HepG2 (cell line): Measurements from ENCODE around the gene ASAP2. TPM values are rescaled to one million over a fixed set of nuclear protein-coding genes. Genes with fewer than 3 reads are reported as not detected.

ENCODE experiments used
- ATAC-seq: fragments of 200-7000 bp; cut with Tn5 transposase; 3 replicates; pipeline ENCODE4 v1.9.1; 2020; ENCODE audit warnings: mild to moderate bottlenecking, moderate library complexity
- BruUV-seq: library from RNA; stranded (reverse); fragments of 400-500 nt; replicated peaks from 2 replicates; lab custom pipeline; 2021; lab: Mats Ljungman, UMichigan
- CTCF ChIA-PET: fragments of 300-600 bp; formaldehyde crosslinking; extraction: SDS; loops from one replicate; lab custom pipeline; 2021; ENCODE audit warnings: low total read pairs, inconsistent platforms, low intra/inter-chr PET ratio; lab: Yijun Ruan, JAX
- POLR2A ChIA-PET: fragments of 350-600 bp; sonication (Branson Sonifier 250); formaldehyde crosslinking; loops from one replicate; lab custom pipeline; 2020; ENCODE audit warnings: antibody characterized with exemption, inconsistent platforms; lab: Yijun Ruan, JAX
- DNase-seq: peaks from one replicate; pipeline ENCODE4 v3.0.0-alpha.2; 2015; ENCODE audit warnings: low spot score
- FAIRE-seq: peaks from 3 replicates; lab custom pipeline; 2011; peaks lifted over from hg19 to GRCh38; lab: Jason Lieb, UNC
- H2AFZ ChIP-seq: one replicate; pipeline ENCODE4 v1.6.1; 2011; ENCODE audit warnings: low read length, inconsistent platforms
- H3K27ac ChIP-seq: fragments of 300-600 bp; 3 replicates; pipeline ENCODE4 v1.8.0; 2011; ENCODE audit warnings: mixed run types, mild to moderate bottlenecking, mixed read lengths, low read length, inconsistent platforms; ENCODE audit not compliant: insufficient read depth; ENCODE audit errors: extremely low read length
- H3K27me3 ChIP-seq, 2 experiments: fragments of 200-600 bp in 1 of 2; 2 replicates in 1 of 2; 3 replicates in 1 of 2; pipeline versions ENCODE4 v1.6.0 to v1.8.0; 2011; ENCODE audit warnings: low read length in 2 of 2, mild to moderate bottlenecking in 2 of 2, moderate library complexity in 2 of 2, inconsistent platforms in 1 of 2; ENCODE audit not compliant: insufficient read depth in 2 of 2, control insufficient read depth in 1 of 2
- H3K36me3 ChIP-seq, 2 experiments: fragments of 200-600 bp in 1 of 2; replicated peaks in 1 of 2; 2 replicates in 1 of 2; 3 replicates in 1 of 2; pipeline versions ENCODE4 v1.5.1 to v1.8.0; 2011; ENCODE audit warnings: low read length in 2 of 2, inconsistent platforms in 1 of 2; ENCODE audit not compliant: insufficient read depth in 2 of 2, control insufficient read depth in 1 of 2
- H3K4me1 ChIP-seq: 2 replicates; pipeline ENCODE4 v1.5.1; 2012; ENCODE audit warnings: low read length, inconsistent platforms; ENCODE audit not compliant: insufficient read depth
- H3K4me2 ChIP-seq: 2 replicates; pipeline ENCODE4 v1.6.0; 2011; ENCODE audit warnings: low read depth, low read length, inconsistent platforms
- H3K4me3 ChIP-seq, 3 experiments: fragments of 200-600 bp in 1 of 3; sonication (generic), shearing (Covaris generic) in 1 of 3; replicated peaks in 1 of 3; 2 replicates each; pipeline ENCODE4 v1.5.1; 2011 to 2016; ENCODE audit warnings: low read length in 3 of 3, inconsistent platforms in 2 of 3, low read depth in 2 of 3, mild to moderate bottlenecking in 2 of 3, control low read depth in 1 of 3, mixed read lengths in 1 of 3; ENCODE audit not compliant: insufficient read depth in 1 of 3
- H3K79me2 ChIP-seq: one replicate; pipeline ENCODE4 v1.6.1; 2011; ENCODE audit warnings: low read length, inconsistent platforms; ENCODE audit not compliant: insufficient read depth
- H3K9ac ChIP-seq: 2 replicates; pipeline ENCODE4 v1.6.0; 2011; ENCODE audit warnings: mild to moderate bottlenecking, low read depth, low read length, inconsistent platforms; ENCODE audit not compliant: insufficient read depth
- H3K9me3 ChIP-seq: 2 replicates; pipeline ENCODE4 v1.5.1; 2012; ENCODE audit warnings: mild to moderate bottlenecking, low read length
- H4K20me1 ChIP-seq: 2 replicates; pipeline ENCODE4 v1.6.0; 2011; ENCODE audit warnings: inconsistent platforms, mild to moderate bottlenecking, low read length, moderate library complexity; ENCODE audit not compliant: insufficient read depth
- CCDC6 ChIP-seq: sonication (generic); formaldehyde crosslinking; IDR thresholded peaks from 2 replicates; pipeline ENCODE4 v1.8.1; 2022; ENCODE audit warnings: mild to moderate bottlenecking, missing genetic modification reagents, moderate library complexity
- DRAP1 ChIP-seq: IDR thresholded peaks from 2 replicates; pipeline ENCODE4 v1.6.1; 2016; ENCODE audit warnings: missing genetic modification reagents, missing compliant biosample characterization
- GLMP ChIP-seq: sonication (generic); formaldehyde crosslinking; IDR thresholded peaks from 2 replicates; pipeline ENCODE4 v1.9.0; 2021; ENCODE audit warnings: missing genetic modification reagents, mild to moderate bottlenecking, borderline replicate concordance
- ISL2 ChIP-seq: sonication (generic); formaldehyde crosslinking; IDR thresholded peaks from 2 replicates; pipeline ENCODE4 v1.5.0; 2020; ENCODE audit warnings: missing genetic modification reagents
- JUNB ChIP-seq: sonication (generic); formaldehyde crosslinking; IDR thresholded peaks from 2 replicates; pipeline ENCODE4 v1.8.0; 2022; ENCODE audit warnings: missing genetic modification reagents, mild to moderate bottlenecking, borderline replicate concordance
- SIN3B ChIP-seq: fragments of 150-350 bp; IDR thresholded peaks from 2 replicates; pipeline ENCODE4 v1.6.1; 2014; ENCODE audit warnings: low read length
- SPEN ChIP-seq: sonication (generic); formaldehyde crosslinking; IDR thresholded peaks from 2 replicates; pipeline ENCODE4 v1.5.1; 2020; ENCODE audit warnings: low read depth, mild to moderate bottlenecking, missing genetic modification reagents
- TBL1XR1 ChIP-seq: fragments of 150-350 bp; IDR thresholded peaks from 2 replicates; pipeline ENCODE4 v1.6.1; 2014; ENCODE audit warnings: borderline replicate concordance, low read length; ENCODE audit not compliant: partially characterized antibody
- TOE1 ChIP-seq: sonication (generic); formaldehyde crosslinking; IDR thresholded peaks from 2 replicates; pipeline ENCODE4 v1.4.0; 2020; ENCODE audit warnings: mild to moderate bottlenecking, missing genetic modification reagents
- UBTF ChIP-seq: sonication (generic); formaldehyde crosslinking; IDR thresholded peaks from 2 replicates; pipeline ENCODE4 v1.4.0; 2020; ENCODE audit warnings: mild to moderate bottlenecking, missing genetic modification reagents
- XRCC5 ChIP-seq: fragments of 200-400 bp; formaldehyde crosslinking; optimal IDR thresholded peaks from 2 replicates; pipeline ENCODE3; 2017; ENCODE audit warnings: mild to moderate bottlenecking, low read length
- ZNF687 ChIP-seq: sonication (generic); formaldehyde crosslinking; IDR thresholded peaks from 2 replicates; pipeline ENCODE4 v1.5.1; 2020; ENCODE audit warnings: mild to moderate bottlenecking, missing genetic modification reagents, moderate library complexity
- ZNF841 ChIP-seq: sonication (generic); formaldehyde crosslinking; IDR thresholded peaks from 2 replicates; pipeline ENCODE4 v1.8.1; 2023; ENCODE audit warnings: missing genetic modification reagents, borderline replicate concordance
- ZSCAN5A ChIP-seq: sonication (generic); formaldehyde crosslinking; IDR thresholded peaks from 2 replicates; pipeline ENCODE4 v1.8.0; 2022; ENCODE audit warnings: mild to moderate bottlenecking, missing genetic modification reagents, borderline replicate concordance
- WGBS: methylation state at CpG from one replicate; pipeline ENCODE4 v1.1.6; 2017; ENCODE audit warnings: low lambda C conversion rate; 5-methylcytosine and 5-hydroxymethylcytosine counted together
- in situ Hi-C: cut with HindIII; loops from 2 replicates; pipeline ENCODE4 v1.10.0; 2017; ENCODE audit warnings: low pct_unique_long_range_greater_than_20kb; ENCODE audit not compliant: extremely low pct_ligation_motif_present
- intact Hi-C: fragments of 100-400 bp; cut with micrococcal nuclease; formaldehyde crosslinking; loops from one replicate; pipeline ENCODE4 v1.10.0; 2022; ENCODE audit not compliant: unreplicated experiment
- polyA plus RNA-seq, 8 experiments: library from polyadenylated mRNA; depleted of rRNA in 3 of 8; stranded (reverse) in 7 of 8; unstranded in 1 of 8; fragments of >200 nt; fragmentation: Illumina TruSeq in 4 of 8; extraction: Trizol in 4 of 8; gene quantifications; 2 replicates each; pipeline versions ENCODE4 v1.2.1 to v1.2.3, GENCODE V29; 2011 to 2016; ENCODE audit warnings: low read depth in 4 of 8, missing spikeins in 1 of 8, mixed read lengths in 1 of 8; ENCODE audit not compliant: insufficient read depth in 1 of 8
- total RNA-seq, 5 experiments: library from RNA; depleted of rRNA; stranded (reverse); fragments of >200 nt; fragmentation: Illumina TruSeq; extraction: Trizol; gene quantifications; 2 replicates each; pipeline ENCODE4 v1.2.3, GENCODE V29; 2016; ENCODE audit warnings: low read depth in 1 of 5

ASAP2 gene
- total and polyA plus RNA-seq, 2 of the 13 experiments (the other 11 are each of a cell fraction or from before 2014, with no cell fraction given): 7.3 to 22.3 TPM

GRCh38 chr2:9228781-9229469, 22.3 kb downstream of the ASAP2 start (continued):
- TF ChIP-seq GLMP (no peak), ZNF841 (CRISPR knock-in tag) (no peak), ZSCAN5A (CRISPR knock-in tag) (no peak), CCDC6 (no peak), SPEN (no peak), ISL2 (no peak), XRCC5 (no peak), TOE1 (CRISPR knock-in tag) (no peak), SIN3B (no peak)

GRCh38 chr2:9229470-9229820, 22.8 kb downstream of the ASAP2 start:
- H3K79me2 ChIP-seq: peaks cover 24% of the 10 kb centered on the region
- DNase-seq (no peak), FAIRE-seq (no peak), ATAC-seq (no peak)
- H2AFZ ChIP-seq: no peak overlapping the region
- intact Hi-C loops (no loop called here), in situ Hi-C loops (no loop called here)
- H3K9me3 ChIP-seq: no peaks in the 10 kb centered on the region
- no peak overlapping the region for H3K4me2 ChIP-seq
- ChIA-PET CTCF (no interaction called here), POLR2A (interaction anchor here (1.0 kb wide), 1 partner anchor 22 kb away, joined by 3 read pairs; no protein-coding TSS in a partner anchor)
- H3K9ac ChIP-seq: no peak overlapping the region
- BruUV-seq: no TSS peak
- no peaks in the 10 kb centered on the region for H3K27me3 ChIP-seq
- no peak overlapping the region for H3K4me3 ChIP-seq
- peaks cover 66% of the 10 kb centered on the region for H3K4me1 ChIP-seq
- no peaks in the 10 kb centered on the region for H4K20me1 ChIP-seq
- H3K36me3 ChIP-seq: no peaks in the 10 kb centered on the region
- 90% methylated on average over 6 of the region's 6 CpGs for WGBS
- TF ChIP-seq JUNB (CRISPR knock-in tag) (no peak), TBL1XR1 (no peak), DRAP1 (CRISPR knock-in tag) (no peak), ZNF687 (CRISPR knock-in tag) (peak; percentile 6; the same call in 1 of the 2 replicates), UBTF (no peak)
- no peak overlapping the region for H3K27ac ChIP-seq
